HG02623 (cell line): ENCODE results near the gene ROBO3.

Experiments
- ATAC-seq: cut with Tn5 transposase; IDR thresholded peaks from one replicate; pipeline ENCODE4 v1.9.1; 2021; ENCODE audit warnings: moderate library complexity; ENCODE audit not compliant: unreplicated experiment

The ROBO3 gene

DNA sequence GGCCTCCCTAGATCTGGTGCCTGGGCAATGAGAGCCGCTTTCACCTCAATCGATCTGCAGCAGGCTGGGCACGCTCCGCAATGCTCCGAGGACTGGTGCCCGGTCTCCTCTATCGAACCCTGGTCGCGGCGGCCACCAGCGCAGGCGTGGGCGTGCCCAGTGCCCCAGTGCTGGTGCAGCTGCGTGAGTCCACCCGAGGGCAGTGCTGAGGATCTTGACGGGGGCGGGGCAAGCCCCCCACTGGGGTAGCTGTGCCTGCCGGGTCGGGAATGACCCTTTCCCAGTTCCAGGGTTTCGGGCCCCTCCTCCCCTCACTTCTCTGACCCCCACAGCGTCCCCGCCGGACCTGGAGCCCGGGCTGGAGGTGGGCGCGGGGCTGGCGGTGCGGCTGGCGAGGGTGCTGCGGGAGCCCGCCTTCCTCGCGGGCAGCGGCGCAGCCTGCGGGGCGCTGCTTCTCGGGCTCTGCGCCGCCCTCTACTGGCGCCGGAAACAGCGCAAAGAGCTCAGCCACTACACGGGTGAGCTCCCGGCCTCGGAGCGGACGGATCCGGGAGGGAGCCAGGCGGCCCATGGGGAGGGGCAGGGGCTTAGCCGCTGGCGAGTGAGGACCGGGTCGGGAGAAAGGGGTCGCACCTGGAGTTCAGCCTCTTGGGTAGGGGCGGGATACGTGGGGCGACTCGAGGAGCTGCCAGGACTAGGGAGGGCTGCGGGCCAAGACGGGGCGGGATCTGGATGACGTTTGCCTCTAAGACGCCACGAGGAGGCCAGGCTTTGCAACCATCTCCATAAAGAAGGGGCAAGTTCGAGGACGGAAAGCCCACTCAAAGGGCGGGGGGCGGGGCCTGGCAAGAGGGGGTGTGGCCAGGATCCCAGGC is 10.9 kb downstream of the ROBO3 start:
- peak; percentile 93 for ATAC-seq

DNA sequence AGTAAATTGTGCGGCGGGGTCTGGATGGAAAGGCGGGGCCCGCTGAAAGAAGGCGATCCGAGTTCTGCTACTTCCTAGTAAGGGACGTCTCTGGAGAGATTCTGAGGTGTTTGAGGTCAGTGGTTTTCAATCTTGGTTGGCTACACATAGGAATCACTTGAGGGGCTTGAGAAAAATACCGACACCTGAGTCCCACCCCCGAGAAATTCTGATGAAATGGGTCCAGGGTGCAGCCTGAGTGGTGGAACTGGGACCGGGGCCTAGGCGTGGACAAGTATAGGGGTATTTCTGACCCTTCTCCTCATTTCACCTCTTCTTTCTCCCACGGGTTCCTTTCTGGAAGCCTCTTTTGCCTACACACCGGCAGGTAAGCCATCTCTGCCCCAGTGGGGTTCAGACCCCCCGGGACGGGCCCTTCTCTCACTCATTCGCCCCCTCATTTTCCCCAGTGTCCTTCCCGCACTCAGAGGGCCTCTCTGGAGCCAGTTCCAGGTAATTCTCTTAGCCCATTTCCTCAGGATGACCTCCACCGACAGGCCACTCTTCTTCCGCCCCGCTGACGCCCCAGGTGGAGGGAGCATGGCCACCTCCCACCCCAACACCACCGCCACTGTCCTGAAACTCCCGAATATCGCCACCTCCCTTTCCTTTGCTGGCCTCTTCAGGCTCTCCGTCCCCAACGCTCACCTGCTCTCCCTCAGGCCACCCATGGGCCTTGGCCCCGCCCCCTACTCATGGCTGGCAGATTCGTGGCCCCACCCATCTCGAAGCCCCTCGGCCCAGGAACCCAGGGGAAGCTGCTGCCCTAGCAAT is 11.8 kb downstream of the ROBO3 start:
- ATAC-seq: no peak

DNA sequence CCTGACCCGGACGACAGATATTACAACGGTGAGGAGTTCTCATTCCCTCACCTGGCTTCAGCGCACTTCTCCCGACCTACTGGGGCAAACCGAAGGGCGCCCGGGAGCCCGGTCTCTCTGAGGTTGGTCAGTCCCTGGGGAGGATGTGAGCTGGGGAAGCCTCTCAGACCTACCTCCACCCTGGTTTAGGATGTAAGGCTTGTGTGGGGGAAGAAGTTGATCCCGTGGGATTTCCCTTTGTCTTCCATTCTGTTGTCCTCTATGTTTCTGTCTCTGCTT is 12.3 kb downstream of the ROBO3 start:
- ATAC-seq: no peak

DNA sequence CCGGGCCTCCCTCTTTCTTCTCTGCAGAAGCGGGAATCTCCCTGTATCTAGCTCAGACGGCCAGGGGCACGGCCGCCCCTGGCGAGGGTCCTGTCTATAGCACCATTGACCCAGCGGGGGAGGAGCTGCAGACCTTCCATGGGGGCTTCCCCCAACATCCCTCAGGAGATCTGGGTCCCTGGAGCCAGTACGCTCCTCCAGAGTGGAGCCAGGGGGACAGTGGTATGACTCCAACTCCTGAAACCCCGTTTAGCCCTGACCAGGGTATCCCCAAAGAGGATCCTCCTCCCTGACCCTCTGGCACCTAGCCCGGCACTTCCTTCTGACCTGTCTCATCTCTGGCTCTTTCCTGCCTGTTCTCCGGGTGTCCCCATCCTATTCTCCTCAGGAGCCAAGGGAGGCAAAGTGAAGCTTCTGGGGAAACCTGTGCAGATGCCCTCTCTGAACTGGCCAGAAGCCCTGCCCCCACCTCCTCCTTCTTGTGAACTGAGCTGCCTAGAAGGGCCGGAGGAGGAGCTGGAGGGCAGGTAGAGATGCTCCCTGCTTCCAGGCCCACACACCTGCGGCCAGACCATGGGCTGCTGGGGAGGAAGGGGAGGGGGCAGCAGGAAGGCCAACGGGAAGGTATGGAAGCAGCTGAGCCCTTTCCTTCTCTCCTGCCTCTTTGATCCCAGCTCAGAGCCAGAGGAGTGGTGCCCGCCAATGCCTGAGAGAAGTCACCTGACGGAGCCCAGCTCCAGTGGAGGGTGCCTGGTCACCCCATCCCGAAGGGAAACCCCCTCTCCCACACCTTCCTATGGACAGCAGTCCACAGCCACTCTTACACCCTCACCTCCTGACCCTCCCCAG is 12.9 kb downstream of the ROBO3 start:
- ATAC-seq: no peak

DNA sequence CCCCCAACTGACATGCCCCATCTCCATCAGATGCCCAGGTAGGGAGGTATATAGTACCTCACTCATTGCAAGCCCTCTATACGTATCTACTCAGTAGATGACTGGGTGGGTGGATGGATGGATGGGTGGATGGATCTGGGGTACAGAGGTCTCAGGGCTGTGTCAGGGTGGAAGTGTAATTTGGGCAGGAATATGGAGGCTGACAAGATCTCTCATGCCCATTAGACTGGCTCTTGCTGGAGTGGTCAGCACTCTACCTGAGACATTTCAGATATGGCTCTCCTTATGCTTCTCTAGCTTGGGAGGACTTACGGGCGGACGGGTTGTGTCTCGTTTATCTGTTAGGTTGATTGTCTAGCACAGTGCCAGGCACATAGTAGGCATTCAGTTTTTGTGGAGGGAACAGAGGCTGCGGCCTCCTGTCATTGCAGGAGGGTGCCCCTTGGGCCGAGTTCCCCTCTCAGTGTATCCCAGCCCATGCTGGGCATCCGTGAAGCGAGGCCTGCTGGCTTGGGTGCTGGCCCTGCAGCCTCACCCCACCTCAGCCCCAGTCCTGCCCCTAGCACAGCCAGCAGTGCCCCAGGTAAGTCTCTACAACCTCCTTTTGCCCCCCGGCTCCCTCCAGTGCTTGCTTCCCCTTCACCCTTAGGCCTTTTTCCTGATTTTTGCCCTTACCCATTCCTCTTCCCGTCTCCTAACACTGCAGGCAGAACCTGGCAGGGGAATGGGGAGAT is 13.7 kb downstream of the ROBO3 start:
- no peak for ATAC-seq

DNA sequence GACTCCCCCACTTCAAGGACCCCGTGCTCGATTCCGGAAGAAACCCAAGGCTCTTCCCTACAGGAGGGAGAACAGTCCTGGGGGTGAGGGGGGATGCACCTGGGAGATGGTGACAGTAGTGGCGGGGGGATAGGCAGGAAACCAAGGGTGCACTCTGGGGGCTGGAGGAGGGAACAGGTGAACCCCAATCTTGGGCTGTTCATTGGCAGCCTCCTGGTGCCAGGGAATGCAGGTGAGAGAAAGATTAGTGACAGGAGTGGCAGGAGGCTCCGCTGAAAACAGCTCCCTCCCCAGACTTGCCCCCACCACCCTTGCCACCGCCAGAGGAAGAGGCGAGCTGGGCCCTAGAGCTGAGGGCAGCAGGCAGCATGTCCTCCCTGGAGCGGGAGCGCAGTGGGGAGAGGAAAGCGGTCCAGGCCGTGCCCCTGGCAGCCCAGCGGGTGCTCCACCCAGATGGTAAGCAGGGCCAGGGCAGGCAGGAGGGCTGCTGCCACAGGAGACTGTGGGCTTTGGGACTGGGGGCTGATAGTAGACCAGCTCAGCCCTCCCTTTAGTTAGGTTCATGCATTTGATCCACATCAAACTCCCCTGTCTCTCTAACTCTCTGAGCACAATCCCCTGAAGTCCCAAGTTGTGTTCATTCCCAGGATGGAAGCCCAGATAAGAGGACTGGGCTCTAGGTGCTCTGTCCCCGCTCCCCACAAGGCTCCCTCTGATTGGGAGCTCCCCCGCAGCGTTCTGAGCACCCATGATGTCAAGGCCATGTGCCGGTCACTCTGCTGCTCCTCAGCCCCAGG is 14.5 kb downstream of the ROBO3 start:
- no peak for ATAC-seq

DNA sequence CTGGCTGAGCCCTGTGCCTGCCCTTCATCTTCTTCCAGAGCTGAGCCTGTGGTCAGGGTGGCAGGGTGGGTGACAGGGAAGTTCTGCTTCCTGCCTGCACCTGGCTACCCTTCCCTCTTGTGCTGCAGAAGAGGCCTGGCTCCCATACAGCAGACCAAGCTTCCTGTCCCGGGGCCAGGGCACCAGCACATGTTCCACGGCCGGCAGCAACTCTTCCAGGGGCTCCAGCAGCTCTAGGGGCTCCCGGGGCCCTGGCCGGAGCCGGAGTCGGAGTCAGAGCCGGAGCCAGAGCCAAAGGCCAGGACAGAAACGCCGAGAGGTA is 15.0 kb downstream of the ROBO3 start:
- ATAC-seq: no peak

DNA sequence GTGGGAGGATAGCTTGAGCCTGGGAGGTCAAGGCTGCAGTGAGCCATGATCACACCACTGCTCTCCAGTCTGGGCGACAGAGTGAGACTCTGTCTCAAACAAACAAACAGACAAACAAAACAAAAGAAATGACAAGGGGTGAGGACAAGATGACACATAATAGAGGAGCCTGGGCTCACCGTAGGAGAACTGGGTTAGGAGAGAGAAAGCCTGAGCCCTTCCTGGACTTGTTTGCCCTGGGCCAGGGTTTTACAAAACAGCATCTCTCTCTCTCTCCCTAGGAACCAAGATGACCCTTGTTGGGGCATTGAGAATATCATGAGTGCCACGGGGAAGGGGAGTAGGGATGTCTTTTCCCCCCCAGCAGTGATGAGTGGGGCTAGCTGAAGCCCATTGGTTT is 15.7 kb downstream of the ROBO3 start:
- ATAC-seq: no peak

DNA sequence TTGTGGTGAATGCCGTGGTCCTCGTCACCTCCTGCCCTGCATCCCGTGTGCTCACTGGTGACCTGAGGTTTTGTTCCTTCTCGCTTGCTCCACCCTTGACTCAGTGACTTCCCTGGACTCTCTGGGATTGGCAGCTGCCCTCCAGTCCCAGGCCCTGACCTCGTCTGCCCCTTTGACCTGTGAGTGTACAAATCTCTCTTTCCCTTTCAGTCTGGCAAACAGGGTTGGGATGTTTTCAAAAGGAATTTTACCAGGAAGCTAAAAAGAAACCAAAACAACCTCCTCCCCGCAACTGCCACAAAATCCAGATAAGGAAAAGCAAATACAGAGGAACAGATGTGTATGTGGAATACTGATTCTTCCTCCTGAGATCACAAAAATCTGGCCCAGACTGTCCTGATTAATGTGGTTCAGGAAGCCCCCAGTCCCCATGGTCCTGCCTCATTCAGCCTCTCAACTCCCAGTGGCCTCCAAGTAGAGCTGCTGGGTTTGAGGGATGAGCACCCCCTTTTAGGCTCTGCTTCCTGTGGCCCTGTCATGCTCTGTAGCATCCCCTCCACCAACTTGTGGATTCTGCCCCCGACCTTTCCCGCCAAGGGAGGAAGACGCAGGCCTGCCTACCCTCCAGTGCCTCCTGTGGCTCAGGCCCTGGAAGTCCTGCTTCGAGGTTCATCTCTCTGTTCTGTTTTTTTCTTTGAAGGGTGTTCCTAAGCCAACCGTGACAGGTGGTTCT is 17.3 kb downstream of the ROBO3 start:
- no peak for ATAC-seq

DNA sequence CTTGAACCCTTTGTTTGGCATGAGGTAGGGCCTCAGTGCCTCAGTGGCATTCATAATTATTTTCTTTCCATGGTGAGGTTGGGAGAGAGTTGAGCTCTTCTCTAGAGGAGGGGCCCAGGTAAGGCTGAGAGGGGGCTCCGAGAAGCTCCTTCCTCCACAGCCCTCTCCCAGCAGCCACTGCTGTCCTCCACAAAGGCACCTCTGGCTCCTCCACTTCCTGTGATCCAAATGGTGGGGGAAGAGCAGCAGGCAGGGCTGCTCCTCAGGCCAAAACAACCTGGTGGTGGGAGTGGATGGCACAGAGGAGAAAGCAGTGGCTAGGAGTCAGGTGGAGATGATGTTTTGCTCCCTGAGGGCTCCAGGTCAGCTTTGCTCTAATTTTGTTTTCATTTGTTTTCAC is 19.1 kb downstream of the ROBO3 start:
- no peak for ATAC-seq

DNA sequence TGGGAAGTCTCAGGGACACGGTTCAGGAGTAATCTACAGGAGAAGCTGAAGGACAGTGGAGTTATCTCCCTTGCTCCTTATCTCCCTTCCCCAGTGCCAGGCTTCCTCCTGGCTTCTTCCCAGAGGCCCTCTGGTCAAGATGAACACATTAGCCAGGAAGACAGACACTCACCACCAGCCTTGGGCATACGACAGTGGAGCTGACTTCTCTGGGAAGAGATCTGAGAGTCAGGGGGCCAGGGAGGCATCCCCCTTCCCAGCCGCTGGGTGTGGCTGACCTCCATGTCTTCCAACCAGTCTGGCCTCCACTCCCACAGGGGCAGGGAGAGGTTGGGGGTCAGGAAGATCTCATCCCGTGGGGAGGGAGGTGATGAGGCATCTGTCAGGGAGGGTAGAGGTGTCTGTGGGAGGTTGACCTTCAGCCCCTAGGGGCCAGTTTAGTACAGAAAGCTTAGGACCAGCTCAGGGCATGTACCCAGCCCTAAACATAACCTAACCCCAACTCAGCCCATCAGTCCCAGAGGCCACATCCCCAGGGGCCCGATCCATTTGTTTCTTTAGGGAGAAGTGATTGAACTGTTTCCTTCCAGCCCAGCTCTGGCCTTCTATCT is 19.7 kb downstream of the ROBO3 start:
- no peak for ATAC-seq

DNA sequence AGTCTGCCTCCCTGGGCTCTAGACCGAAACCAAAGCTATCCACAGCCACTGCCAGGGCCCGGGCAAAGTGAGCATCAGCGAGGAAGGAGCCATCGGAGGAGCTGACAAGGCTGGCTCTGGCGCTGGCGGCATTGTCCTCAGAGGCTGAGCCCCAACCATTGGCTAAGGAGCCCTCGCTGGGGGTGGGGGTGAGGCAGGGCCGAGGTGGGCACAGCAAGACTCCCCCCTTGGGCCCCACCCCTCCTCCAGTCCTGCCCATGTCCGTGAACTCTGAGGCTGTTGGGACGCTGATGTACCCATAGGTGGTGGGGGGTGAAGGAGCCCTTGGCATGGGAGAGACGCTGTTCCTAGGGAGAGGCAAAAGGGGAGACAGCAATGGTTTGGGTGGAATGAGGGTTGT is 21.2 kb downstream of the ROBO3 start:
- ATAC-seq: no peak

DNA sequence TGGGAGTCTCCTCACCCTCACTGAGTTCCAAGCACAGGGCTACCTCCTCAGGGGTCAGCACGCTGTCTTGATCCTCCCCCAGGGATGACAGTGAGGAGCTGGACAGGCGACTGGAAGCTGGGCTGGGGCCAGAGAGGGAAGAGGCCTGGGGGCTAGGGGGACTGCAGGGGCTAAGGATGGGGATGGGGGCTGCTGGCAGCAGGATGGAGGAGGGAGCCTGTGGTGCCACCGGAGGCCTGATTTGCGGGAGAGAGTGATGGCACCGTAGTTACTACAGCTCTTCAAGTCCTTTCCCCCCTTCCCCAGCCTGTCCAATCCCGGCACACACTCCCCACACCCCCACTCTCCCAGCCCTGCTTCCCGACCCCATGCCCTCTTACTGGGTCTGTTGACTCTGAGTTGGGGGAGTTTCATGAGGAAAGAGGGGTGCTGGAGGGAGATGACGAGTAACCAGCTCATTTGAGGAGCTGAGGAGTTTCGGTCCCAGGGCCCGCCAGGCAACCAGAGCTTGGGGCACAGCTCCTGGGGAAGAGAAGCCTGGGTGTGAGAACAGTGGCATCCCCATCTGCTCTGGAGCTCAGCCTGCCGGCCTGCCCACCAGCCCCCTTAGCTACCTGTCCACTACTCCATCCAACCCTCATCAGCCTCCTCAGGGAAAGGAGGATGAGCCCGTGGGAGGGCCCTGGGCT is 21.9 kb downstream of the ROBO3 start:
- no peak for ATAC-seq

DNA sequence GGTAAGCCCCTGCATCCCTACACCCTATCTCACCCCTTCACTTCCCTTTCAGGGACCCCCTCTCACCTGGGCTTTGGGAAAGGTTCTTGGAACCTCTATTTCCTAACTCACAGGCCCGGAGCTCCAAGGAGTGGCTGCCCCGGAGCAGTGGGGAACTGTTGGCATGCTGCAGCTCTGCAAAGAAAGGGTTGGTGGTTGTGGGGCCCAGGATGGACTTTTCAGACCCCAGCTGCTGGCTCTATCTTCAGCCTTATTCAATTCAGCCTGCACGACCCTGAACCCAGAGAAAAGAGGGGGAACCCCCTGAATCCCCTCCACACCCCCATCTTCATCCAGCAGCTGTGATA is 22.4 kb downstream of the ROBO3 start:
- ATAC-seq: no peak

DNA sequence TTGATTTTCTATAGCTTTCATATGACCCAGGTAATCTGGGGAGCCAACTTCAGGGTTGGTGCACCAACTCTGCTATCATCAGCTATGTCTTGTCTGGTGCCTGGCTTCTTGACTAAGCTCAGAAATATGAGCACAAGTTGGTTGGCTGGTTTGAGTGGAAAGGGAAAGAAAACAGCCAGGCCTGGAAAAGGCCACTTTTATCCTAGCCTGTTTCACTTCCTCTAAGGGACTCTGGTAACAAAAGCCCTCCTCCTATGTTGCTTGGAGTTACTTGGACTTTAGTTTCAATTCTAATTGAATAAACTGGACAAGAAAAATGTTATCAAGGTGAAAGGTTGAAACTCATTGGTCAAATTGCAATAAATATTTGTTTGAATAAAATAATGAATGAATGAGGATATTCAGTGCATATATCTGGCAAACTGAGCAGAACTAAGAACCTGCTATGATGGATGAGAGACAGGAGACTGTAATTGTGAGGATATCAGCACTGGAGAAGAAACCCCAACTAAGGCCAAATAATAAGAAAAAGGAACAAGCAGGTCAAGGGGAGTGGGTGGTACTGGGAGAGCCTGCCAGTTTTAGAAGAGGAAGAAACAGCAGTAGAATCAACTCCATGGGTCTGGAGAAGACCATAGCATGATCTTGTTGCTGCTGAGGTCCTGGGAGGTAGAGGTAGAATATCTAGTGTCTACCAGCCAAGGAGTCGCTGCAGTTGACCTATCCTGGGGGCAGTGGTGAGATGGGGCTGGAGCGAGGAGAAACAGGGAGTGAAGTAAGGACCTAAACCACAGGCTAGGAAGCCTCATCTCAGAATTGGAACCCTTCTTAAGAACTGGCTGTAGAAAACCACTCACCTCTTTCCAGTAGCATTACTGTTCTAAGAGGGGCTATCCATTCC is 24.2 kb downstream of the ROBO3 start:
- no peak for ATAC-seq

DNA sequence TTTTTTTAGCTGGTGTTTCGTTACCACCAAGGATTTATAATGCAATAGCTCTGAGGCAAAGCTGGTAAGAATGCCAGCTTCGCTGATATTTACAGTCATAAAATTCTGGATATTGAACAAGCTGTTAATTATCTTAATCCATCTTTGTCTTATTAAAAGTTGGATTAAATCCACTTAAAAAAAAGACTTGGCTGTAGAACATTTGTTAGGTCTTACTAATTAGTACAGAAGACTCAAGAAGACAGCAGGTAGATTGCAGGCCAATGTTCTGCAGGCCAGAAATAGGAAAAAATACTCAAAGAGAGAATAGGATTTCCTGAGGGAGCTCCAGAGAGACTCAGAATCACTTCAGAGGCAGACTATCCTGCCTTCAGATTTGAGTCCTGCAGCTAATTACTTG is 24.9 kb downstream of the ROBO3 start:
- no peak for ATAC-seq

DNA sequence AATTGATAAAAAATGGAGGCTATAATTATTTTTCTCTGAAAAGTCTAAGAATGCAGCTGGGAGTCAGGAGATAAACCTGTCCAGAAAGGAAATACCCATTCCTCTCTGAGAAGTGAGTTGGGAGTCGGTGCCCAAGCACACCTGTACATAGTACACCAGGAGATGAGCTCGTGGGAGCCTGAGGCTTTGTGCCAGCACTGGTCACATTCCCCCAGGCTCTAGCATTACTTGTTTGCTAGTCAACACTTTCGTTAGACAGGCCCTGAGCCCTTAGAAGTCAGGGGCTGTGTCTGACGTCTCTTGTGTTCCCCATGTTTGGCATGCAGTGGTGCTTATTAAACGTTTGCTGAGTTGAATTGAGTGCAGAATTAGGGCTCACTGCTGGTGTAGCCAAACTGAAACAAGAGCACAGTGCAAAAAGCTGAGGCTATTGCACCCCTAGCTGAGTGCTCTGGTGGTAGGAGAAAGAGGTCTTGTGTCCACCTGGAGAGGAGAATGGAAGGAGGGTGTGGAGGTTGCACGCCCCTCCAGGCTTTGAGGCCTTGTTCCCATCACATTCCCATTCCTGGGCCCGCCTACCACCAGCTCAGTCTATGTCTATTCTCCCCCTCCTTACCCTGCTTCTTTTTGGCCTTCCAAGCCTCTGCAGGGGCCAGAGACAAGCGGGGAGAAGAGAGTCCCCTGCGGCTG is 25.6 kb downstream of the ROBO3 start:
- ATAC-seq: no peak
